ENCODE data around the gene IFFO2.
"Not testable (repeated sequence)": the region's sequence is repeated elsewhere in the genome, so short reads cannot be mapped to it uniquely, and the experiment has no call there.

Gene IFFO2

DNA sequence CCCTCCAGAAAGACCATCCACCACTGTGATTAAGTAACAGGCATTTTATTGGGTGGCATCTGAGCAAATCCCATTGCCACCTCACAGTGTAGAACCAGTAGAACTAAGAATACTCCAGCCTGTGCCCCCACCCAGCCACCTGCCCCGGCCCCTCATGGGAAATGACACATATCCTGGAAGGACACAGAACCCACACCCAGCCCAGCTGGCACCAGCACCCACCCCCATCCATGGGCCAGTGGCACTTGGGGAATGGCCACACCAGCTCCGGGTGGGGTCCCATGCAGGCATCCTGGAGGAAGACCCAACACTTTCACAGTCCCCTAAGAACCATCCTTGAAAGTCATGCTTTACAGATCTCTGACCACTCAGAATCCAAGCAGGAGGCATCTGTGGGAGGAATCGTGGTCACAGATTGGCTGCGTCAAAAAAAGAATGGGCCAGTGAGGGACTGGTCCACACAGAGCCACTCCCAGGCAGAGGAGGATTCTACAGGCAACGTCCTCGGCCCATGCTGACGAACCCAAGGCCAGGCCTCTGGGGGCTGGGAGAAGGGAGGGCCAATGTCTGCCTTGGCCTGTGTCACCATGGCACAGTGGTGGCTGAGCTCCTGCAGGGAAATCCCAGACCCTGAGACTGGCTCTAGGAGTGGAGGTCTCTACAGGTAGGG, 84.9 kb downstream of the IFFO2 start:
- no peak for DNase-seq

DNA sequence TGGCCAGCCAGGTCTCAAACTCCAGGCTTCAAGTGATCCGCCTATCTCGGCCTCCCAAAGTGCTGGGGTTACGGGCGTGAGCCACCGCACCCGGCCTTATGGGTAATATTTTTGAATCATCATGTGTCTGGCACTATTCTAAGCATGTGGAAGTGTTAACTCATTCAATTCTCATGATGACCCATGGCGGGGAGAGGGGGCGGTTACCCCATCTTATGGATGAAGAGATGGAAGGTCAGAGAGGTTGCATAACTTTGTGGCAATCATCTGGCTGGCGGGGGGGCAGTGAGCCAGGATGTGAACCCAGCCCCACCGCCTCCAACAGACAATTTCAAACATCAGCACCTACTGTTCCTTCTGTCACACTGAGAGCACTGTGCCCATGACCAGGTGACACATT, 85.5 kb downstream of the IFFO2 start:
- no peak for DNase-seq

DNA sequence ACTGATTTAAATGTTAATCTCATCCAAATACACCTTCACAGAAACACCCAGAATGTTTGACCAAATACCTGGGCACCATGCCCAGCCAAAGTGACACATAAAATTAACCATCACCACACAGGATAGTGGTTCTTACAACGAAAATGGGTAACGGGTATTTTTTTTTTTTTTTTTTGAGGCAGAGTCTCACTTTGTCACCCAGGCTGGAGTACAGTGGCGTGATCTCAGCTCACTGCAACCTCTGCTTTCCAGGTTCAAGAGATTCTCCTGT, 85.9 kb downstream of the IFFO2 start:
- not testable (repeated sequence) for DNase-seq

DNA sequence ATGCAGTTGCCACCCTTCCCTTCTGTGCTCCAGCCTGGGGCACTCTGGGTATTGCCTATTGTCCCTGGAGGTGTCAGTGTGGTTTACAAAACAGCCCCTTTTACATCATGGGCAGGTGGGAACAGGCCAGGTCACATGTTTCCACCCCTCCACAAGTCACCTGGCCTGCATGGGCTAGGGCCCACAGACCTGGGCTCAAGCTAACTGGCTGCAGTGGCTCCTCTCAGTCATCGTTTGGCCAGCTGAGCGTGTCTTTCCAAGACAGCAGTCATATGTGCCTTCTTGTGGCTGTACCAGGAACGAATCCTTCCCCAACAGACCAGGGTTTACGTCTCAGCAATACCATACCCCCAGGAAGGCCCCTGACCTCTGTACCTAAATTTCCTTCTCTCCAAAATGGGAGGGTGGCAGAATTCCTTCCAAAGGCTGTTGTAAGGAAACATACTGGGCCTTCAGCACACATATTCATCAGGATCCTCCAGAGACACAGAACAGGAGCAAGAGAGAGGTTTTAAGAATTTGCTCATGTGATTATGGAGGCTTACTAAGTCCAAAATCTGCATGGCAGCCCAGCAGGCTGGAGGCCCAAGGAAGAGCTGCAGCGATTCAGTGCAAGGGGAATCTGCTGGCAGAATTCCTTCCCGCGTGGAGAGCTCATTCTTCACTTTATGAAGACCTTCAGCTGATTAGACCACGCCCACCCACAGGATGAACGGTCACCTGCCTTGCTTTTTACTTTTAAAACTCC, 86.5 kb downstream of the IFFO2 start:
- DNase-seq = no peak

DNA sequence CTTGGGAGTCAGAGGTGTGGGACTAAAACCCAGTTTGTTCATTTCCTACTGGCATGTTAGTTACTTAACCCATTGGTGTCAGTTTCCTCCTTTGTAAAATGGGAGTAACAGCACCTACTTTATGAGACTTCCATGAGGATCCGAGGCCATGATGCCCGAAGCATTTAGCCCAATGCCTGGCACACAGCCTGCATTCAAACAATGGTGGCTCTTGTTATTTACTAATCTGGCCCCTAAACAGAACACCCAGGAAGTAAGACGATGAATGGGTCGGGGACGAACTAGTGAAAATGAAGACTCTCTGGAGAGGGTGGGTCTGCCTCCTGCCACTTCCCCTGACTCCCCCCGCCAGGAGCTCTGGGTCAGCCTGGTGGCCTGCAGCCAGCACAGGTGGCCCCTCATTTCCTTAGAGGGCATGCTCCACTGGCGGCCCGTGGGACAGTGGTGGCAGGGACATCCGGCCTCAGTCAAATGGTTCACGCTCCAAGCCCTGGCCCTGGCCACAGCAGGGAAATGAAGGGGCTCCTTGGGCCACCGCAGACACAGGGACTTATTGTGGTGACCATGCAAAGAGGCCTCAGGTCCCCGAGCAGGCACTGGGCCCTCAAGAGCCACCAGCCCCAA, 87.6 kb downstream of the IFFO2 start:
- DNase-seq = no peak

DNA sequence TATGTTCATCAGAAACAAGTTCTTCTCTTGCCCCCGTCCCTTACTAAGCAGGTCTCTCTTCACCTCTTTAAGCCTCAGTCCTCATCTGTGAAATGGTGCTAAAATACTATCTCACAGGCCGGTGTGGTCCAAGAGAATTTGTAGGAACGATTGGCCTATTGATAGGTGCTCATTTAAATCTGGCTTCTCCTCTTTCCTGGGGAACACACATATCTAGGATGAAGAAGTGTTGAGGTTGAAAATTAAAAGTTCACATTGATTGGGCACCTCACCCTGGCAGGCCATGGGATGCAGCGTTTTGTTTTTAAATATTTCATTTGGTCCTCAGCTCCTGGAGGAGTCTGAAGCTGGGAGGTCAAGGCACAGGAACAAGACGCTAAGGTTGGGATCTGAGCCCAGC, 88.1 kb downstream of the IFFO2 start:
- no peak for DNase-seq

DNA sequence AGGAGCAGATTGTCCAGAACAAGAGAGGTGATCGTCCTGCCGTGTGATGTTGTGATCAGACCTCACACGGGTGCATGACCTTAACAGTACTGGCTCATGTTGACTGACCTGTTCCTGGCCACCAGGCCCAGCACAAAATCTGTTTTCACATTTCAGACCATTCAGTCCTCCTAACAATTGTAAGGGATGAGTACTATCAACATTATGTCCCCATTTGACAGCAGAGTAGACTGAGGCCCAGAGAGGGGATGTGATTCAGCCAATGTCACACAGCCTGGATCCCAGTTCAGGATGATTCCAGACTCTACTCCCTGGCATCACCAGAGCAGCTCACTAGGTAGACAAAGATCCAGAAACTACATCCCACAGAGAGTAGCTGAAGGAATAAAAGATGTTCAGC, 89.6 kb downstream of the IFFO2 start:
- no peak for DNase-seq

DNA sequence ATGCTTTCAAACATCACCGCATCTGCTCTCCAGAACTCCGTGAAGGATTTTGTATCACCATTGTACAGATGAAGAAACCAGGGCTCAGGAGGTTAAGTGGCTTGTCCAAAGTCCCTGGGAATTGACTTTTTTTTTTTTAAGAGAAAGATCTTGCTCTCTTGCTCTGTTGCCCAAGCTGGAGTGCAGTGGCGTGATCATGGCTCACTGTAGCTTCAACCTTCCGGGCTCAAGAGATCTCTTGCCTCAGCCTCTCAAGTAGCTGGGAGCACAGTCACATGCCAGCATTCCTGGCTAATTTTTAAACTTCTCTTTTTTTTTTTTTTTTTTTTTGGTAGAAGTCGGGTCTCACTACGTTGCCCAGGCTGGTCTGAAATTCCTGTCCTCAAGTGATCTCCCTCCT, 90.2 kb downstream of the IFFO2 start:
- DNase-seq = no peak

DNA sequence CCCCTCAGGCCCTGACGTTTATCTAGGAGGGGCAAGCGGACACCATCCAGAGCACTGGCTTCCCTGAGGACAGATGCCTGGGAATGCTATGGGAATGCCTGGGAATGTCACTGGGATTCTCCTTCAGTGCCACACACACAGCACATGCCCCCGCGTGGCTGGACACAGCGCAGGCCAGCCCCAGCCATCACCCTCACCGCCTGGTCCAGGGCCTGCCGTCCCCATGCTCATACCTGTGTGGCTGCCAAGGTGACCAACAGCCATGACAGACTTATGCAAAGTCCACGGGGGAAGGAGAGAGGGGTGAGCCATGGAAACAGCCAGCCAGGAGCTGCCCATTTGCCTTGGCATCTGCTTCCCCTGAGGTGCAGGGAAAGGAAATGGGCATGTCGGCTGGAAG, 91.3 kb downstream of the IFFO2 start:
- no peak for DNase-seq

DNA sequence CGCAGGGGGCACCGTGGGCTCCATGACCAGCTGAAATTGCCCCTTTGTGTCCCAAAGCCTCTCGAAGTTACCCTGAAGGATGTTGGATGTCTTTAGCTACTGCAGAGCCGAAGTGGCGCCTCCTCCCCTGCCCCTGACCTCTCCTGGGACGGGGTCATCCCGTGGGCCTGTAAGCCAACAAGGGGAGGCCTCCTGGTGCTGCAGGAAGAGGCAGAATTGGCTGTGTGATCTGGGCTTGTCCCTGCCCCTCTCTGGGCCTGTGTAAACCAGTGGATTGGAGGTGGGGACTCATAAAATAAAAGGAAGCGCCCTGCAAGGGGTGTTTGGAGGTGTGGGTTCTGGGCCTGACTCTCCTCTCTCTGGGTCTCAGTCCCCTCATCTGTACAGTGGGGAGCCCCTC, 94.9 kb downstream of the IFFO2 start:
- DNase-seq = no peak

DNA sequence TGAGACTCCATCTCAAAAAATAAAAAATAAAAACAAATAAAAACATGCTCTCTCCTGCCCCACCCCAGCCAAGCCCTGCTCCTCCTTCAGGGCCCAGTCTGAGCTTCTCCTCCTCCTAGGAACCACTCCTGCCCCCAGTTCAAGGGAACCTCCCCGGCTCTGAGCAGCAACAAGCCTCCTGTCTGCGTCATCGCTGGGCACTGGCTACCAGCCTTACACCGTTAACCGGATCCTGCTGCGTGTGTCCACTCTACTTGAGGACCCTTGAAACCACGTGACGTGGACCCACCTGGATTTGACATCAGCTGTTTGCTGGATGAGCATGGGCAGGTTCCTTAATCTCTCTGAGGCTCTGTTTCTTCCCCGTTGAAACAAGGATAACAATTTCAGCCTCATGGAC, 95.4 kb downstream of the IFFO2 start:
- DNase-seq = no peak

DNA sequence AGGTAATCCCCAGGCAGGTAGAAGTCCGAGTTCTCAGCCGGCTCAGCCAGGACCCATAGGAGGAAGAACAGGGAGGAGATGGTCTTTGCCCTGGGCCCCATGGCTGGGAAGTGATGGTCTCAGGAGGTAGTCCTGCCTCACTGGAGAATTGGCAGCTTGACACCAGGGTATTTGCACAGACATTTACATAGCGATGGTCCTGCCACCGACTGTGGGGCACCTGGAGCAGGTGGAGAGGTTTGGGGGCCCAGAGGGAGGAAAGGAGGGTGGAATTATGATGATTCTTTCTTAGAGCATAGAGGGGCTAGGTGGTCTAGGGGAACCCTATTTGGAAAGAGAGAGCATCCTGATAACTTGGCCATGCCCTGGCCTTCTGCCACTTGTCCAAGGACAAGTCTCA, 96.9 kb downstream of the IFFO2 start, which contains the start of gene TAS1R2:
Gene TAS1R2 (minus strand): TSS at position 101 of the 400 bp plus-strand sequence. CDS start 0 bp downstream, at position 101.
- DNase-seq = no peak

DNA sequence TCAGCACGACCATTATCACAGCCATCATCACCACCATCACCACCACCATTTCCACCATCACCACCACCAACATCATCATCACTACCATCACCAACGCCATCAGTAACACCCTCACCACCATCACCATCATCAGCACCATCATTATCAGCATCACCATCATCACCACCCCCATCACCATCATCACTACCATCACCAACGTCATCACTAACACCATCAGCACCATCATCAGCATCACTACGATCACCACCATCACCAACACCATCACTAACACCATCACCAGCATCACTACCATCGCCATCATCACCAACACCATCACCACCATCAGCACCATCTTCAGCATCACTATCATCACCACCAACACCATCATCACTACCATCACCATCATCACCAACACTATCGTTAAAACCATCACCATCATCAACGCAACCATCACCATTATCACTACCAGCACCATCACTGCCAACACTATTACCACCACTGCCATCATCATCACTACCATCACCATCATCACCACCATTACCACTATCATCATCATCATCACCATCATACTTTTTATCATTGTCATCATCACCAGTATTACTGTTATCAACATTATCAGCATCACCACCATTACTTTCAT, 98.3 kb downstream of the IFFO2 start:
- no peak for DNase-seq

DNA sequence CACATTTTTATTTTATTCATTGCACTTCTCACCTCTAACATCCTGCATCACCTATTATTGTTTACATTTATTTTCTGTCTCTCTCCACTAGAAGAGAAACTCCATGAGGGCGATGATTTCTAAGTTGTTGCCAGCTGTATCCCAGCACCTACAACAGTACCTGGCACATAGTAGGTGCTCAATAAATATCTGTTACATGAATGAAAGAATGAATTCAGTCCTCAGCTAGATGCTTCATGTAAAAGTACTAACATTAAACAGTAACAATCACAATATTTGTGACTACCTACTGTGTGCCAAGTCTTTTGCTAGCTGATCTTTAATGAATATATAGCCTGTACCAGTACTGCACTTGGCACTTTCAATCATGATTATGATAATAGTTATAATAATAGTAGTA, 100.0 kb downstream of the IFFO2 start:
- no peak for DNase-seq

DNA sequence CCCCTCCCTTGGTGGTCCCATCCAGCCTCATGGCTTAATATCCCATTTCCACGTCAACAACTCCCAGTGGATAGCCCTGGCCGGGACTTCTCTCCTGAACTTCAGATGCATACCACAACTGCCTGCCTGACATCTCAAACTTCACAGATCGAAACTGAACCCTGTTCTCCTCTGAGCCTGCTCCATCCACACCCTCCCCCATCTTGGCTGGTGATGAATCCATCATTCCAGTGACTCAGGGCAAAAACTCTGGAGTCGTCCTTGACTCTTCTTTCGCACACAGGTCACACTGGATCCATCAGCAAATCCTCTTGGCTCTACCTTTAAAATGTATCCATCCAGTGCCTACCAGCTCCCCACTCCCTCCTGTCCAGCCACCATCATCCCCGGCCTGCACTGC, 100.9 kb downstream of the IFFO2 start:
- no peak for DNase-seq

DNA sequence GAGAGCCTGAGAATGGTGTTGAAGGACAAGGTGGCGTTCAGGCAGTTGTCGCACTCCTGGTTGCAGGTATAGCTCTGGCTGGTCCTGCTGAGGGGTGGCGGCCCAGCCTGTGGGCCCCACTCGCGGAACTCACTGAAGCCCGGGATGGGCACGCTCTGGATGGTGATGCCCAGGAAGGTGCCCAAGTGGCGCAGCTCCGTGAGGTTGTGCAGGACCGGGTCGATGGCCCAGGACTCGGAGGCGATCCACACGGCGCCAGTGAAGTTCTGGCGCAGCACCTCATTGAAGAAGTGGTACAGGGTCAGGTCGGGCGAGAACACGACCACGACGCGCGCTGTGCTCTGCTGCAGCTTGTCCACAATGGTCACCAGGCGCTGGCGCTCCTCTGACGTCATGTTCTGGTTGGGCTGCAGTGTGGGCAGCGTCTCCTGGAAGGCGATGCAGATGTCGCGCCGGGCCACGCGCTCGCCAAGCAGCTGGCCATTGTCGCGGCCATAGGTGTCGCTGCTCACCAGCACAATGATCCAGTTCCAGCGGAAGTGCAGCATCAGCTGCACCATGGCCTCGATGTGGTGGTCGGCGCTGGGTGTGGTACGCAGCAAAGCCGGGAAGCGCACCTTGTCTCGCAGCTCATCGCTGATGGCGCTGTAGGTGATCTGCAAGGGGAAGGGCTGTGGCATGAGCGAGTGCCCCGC, 102.0 kb downstream of the IFFO2 start:
- DNase-seq = no peak
